GM23338 (cell line): ENCODE data around the gene ARID4A. TPM values are rescaled to one million over a fixed set of nuclear protein-coding genes. Genes with fewer than 3 reads are reported as not detected.

ENCODE experiments used
- ATAC-seq: fragments of 200-7000 bp; cut with Tn5 transposase; 3 replicates; pipeline ENCODE4 v1.9.1; 2020
- DNase-seq: peaks from one replicate; pipeline ENCODE4 v3.0.0-alpha.2; 2015; ENCODE audit warnings: low spot score
- H2AFZ ChIP-seq: fragments of 200-600 bp; sonication (generic); 2 replicates; pipeline ENCODE4 v1.8.0; 2016; ENCODE audit warnings: antibody characterized with exemption, mild to moderate bottlenecking, moderate library complexity
- H3F3A ChIP-seq: fragments of 200-600 bp; sonication (generic); replicated peaks from 2 replicates; pipeline ENCODE4 v1.8.0; 2017; ENCODE audit warnings: antibody characterized with exemption, mixed run types, low read depth
- H3K27ac ChIP-seq: fragments of 200-600 bp; sonication (generic); 2 replicates; pipeline ENCODE4 v1.6.1; 2016; ENCODE audit warnings: low read depth
- H3K27me3 ChIP-seq: fragments of 200-600 bp; sonication (generic); 2 replicates; pipeline ENCODE4 v1.8.0; 2016; ENCODE audit warnings: mild to moderate bottlenecking, mixed run types, moderate library complexity; ENCODE audit not compliant: insufficient read depth
- H3K36me3 ChIP-seq: fragments of 200-600 bp; sonication (generic); 2 replicates; pipeline ENCODE4 v1.8.0; 2016; ENCODE audit warnings: mild to moderate bottlenecking; ENCODE audit not compliant: insufficient read depth
- H3K4me1 ChIP-seq: fragments of 200-600 bp; sonication (generic); 2 replicates; pipeline ENCODE4 v1.8.0; 2016; ENCODE audit warnings: mild to moderate bottlenecking, moderate library complexity; ENCODE audit not compliant: insufficient read depth
- H3K4me2 ChIP-seq: fragments of 200-600 bp; sonication (generic); 2 replicates; pipeline ENCODE4 v1.7.1; 2017; ENCODE audit warnings: mixed run types
- H3K4me3 ChIP-seq: fragments of 200-600 bp; sonication (generic); 2 replicates; pipeline ENCODE4 v1.6.1; 2016; ENCODE audit warnings: mixed run types
- H3K79me2 ChIP-seq: fragments of 200-600 bp; sonication (generic); replicated peaks from 2 replicates; pipeline ENCODE4 v1.8.0; 2017; ENCODE audit warnings: mild to moderate bottlenecking; ENCODE audit not compliant: insufficient read depth
- H3K9me2 ChIP-seq: fragments of 200-600 bp; sonication (generic); 2 replicates; pipeline ENCODE4 v1.8.0; 2017; ENCODE audit not compliant: insufficient read depth
- H4K20me1 ChIP-seq: fragments of 200-600 bp; sonication (generic); replicated peaks from 2 replicates; pipeline ENCODE4 v1.8.0; 2017; ENCODE audit warnings: mild to moderate bottlenecking; ENCODE audit not compliant: insufficient read depth
- H3K27ac Mint-ChIP-seq: 2 replicates; pipeline ENCODE4 v1.8.0; 2020; ENCODE audit warnings: inconsistent platforms, mild to moderate bottlenecking, moderate library complexity, mixed read lengths
- H3K27me3 Mint-ChIP-seq: 3 replicates; pipeline ENCODE4 v1.8.0; 2022; ENCODE audit warnings: low read depth, mild to moderate bottlenecking, moderate library complexity, mixed read lengths, inconsistent platforms; ENCODE audit not compliant: insufficient read depth, poor library complexity
- H3K36me3 Mint-ChIP-seq: 3 replicates; pipeline ENCODE4 v1.8.0; 2021; ENCODE audit warnings: low read depth, mild to moderate bottlenecking, inconsistent platforms, moderate library complexity, mixed read lengths
- H3K4me1 Mint-ChIP-seq: 3 replicates; pipeline ENCODE4 v1.8.0; 2020; ENCODE audit warnings: mild to moderate bottlenecking, inconsistent platforms, mixed read lengths
- H3K4me3 Mint-ChIP-seq: 3 replicates; pipeline ENCODE4 v1.8.0; 2021; ENCODE audit warnings: moderate library complexity, mild to moderate bottlenecking, inconsistent platforms, mixed read lengths
- H3K9me3 Mint-ChIP-seq: 3 replicates; pipeline ENCODE4 v1.8.0; 2020; ENCODE audit warnings: moderate library complexity, mild to moderate bottlenecking, inconsistent platforms, mixed read lengths
- CREB1 ChIP-seq: fragments of 250-450 bp; sonication (Bioruptor Pico); IDR thresholded peaks from 2 replicates; pipeline ENCODE4 v1.5.0; 2020; ENCODE audit warnings: low read depth, mild to moderate bottlenecking, moderate library complexity
- CTCF ChIP-seq, 2 experiments: fragments of 200-600 bp in 1 of 2; sonication (generic) in 1 of 2; conservative IDR thresholded peaks; 2 replicates each; pipeline versions ENCODE4 v1.5.1 to v1.6.1; 2016 to 2017; ENCODE audit warnings: antibody characterized with exemption in 2 of 2, low read depth in 2 of 2, mild to moderate bottlenecking in 2 of 2, moderate library complexity in 1 of 2
- ETS1 ChIP-seq: IDR thresholded peaks from 2 replicates; pipeline ENCODE4 v1.6.1; 2016; ENCODE audit warnings: antibody characterized with exemption
- JUNB ChIP-seq: IDR thresholded peaks from one replicate; pipeline ENCODE4 v1.6.1; 2016; ENCODE audit warnings: antibody characterized with exemption; ENCODE audit not compliant: unreplicated experiment
- NANOG ChIP-seq: IDR thresholded peaks from 2 replicates; pipeline ENCODE4 v1.6.1; 2016; ENCODE audit warnings: antibody characterized with exemption, borderline replicate concordance
- POLR2AphosphoS5 ChIP-seq: IDR thresholded peaks from 2 replicates; pipeline ENCODE4 v1.6.1; 2016; ENCODE audit warnings: antibody characterized with exemption, low read depth
- REST ChIP-seq: IDR thresholded peaks from one replicate; pipeline ENCODE4 v1.6.1; 2018; ENCODE audit warnings: antibody characterized with exemption; ENCODE audit not compliant: unreplicated experiment
- STAT1 ChIP-seq: IDR thresholded peaks from one replicate; pipeline ENCODE4 v1.6.1; 2016; ENCODE audit warnings: antibody characterized with exemption; ENCODE audit not compliant: unreplicated experiment
- ZNF114 ChIP-seq: fragments of 250-450 bp; sonication (Bioruptor Pico); IDR thresholded peaks from 2 replicates; pipeline ENCODE4 v1.5.0; 2020; ENCODE audit warnings: mild to moderate bottlenecking, moderate library complexity
- polyA plus RNA-seq: library from polyadenylated mRNA; unstranded; fragments of >200 nt; fragmentation: Nextera tagmentation; extraction: Ambion mirVana; gene quantifications from 2 replicates; pipeline ENCODE4 v1.2.1, GENCODE V29; 2016
- total RNA-seq: library from RNA; depleted of rRNA; stranded (reverse); fragments of >200 nt; shearing (Covaris generic); gene quantifications from 2 replicates; pipeline ENCODE4 v1.2.3, GENCODE V29; 2014

ARID4A gene
- total and polyA plus RNA-seq, 2 experiments from 2014 or later: 9.1 to 25.4 TPM

- Mint-ChIP-seq H3K27ac (no peak overlapping the region), H3K4me3 (no peak overlapping the region), H3K4me1 (peaks cover 33% of the 10 kb centered on the region), H3K9me3 (0 out of 3 replicates have a peak, but pooled peaks cover 2% of the 10 kb centered on the region), H3K27me3 (peaks cover 30% of the 10 kb centered on the region), H3K36me3 (no peaks in the 10 kb centered on the region; the same call in 2 of the 3 replicates)
- Histone ChIP-seq H3K36me3 (no peaks in the 10 kb centered on the region; the same call in 1 of the 2 replicates), H3K27ac (no peak overlapping the region), H3K9me2 (no peaks in the 10 kb centered on the region), H3K4me2 (no peak overlapping the region), H3K4me3 (no peak overlapping the region), H4K20me1 (no peaks in the 10 kb centered on the region), H2AFZ (no peak overlapping the region), H3F3A (peaks cover 21% of the 10 kb centered on the region), H3K79me2 (no peaks in the 10 kb centered on the region), H3K27me3 (peaks cover 26% of the 10 kb centered on the region), H3K4me1 (peaks cover 17% of the 10 kb centered on the region)
- TF ChIP-seq CREB1 (CRISPR knock-in tag) (no peak), STAT1 (no peak), POLR2AphosphoS5 (no peak), CTCF (conservative IDR thresholded peaks at IDR 0.05; ENCODE audit: low read depth in 2 of 2) (no peak), ETS1 (no peak), JUNB (no peak), ZNF114 (CRISPR knock-in tag) (no peak)
- ATAC-seq (no peak), DNase-seq (no peak)
Measured at GRCh38 chr14:58398495-58398894, 100.1 kb downstream of the ARID4A start.

GRCh38 chr14:58398895-58399294 is 100.5 kb downstream of the ARID4A start:
- DNase-seq: no peak
- Mint-ChIP-seq H3K9me3 (0 out of 3 replicates have a peak, but pooled peaks cover 2% of the 10 kb centered on the region), H3K36me3 (no peaks in the 10 kb centered on the region; the same call in 2 of the 3 replicates), H3K4me3 (no peak overlapping the region), H3K27ac (no peak overlapping the region), H3K4me1 (peaks cover 33% of the 10 kb centered on the region), H3K27me3 (peaks cover 30% of the 10 kb centered on the region)
- no peak overlapping the region for H3K4me2 ChIP-seq
- H4K20me1 ChIP-seq: no peaks in the 10 kb centered on the region
- no peak for ATAC-seq
- no peak overlapping the region for H2AFZ ChIP-seq
- H3K4me3 ChIP-seq: no peak overlapping the region
- H3K27ac ChIP-seq: no peak overlapping the region
- H3K36me3 ChIP-seq: no peaks in the 10 kb centered on the region; the same call in 1 of the 2 replicates
- H3F3A ChIP-seq: peaks cover 21% of the 10 kb centered on the region
- no peaks in the 10 kb centered on the region for H3K9me2 ChIP-seq
- peaks cover 26% of the 10 kb centered on the region for H3K27me3 ChIP-seq
- H3K79me2 ChIP-seq: no peaks in the 10 kb centered on the region
- peaks cover 17% of the 10 kb centered on the region for H3K4me1 ChIP-seq
- TF ChIP-seq CTCF (conservative IDR thresholded peaks at IDR 0.05; ENCODE audit: low read depth in 2 of 2) (no peak), NANOG (no peak), JUNB (no peak), REST (no peak), POLR2AphosphoS5 (no peak), STAT1 (no peak)
